ENCODE data around the gene FOSB. TPM values are rescaled to one million over a fixed set of nuclear protein-coding genes. Genes with fewer than 3 reads are reported as not detected.
"Not testable (repeated sequence)": the region's sequence is repeated elsewhere in the genome, so short reads cannot be mapped to it uniquely, and the experiment has no call there.

Gene FOSB
- total and polyA plus RNA-seq, 4 donors = 7.9 to 24.2 (median 16.4) TPM

DNA sequence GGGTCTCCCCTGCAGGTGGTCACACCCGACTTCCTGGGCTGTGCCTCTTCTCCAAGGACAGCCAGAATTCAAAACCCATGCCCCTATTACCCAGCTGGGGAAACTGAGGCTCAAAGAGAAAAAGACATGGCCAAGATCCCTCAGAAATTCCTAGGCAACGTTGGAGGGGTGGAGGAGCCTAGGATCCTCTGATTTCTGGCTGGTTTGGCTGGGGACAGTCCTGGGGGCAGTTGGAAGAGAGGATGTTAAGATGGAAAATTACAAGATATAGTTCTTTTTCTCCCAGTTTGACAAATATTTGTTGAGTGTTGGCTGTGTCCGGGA is 41.9 kb downstream of the FOSB start:
- H3K4me3 ChIP-seq = peak overlapping the region; percentile 48
- H3K36me3 ChIP-seq (ENCODE audit: control insufficient read depth in 4 of 4, insufficient read depth in 4 of 4, low read length in 4 of 4) = peaks cover 0 to 2% (median 0%) of the 10 kb centered on the region in 4 donors
- no peak overlapping the region for H3K9ac ChIP-seq (ENCODE audit: insufficient read depth in 1 of 2, low read length in 2 of 2)
- peaks cover 4 to 17% (median 11%) of the 10 kb centered on the region in 5 donors for H3K4me1 ChIP-seq (ENCODE audit: control insufficient read depth in 5 of 5, insufficient read depth in 5 of 5, low read length in 5 of 5)
- no peaks in the 10 kb centered on the region for H3K9me3 ChIP-seq (ENCODE audit: control insufficient read depth in 4 of 4, insufficient read depth in 3 of 4, low read length in 3 of 4)
- no peak for DNase-seq
- TF ChIP-seq, protein P1, sequence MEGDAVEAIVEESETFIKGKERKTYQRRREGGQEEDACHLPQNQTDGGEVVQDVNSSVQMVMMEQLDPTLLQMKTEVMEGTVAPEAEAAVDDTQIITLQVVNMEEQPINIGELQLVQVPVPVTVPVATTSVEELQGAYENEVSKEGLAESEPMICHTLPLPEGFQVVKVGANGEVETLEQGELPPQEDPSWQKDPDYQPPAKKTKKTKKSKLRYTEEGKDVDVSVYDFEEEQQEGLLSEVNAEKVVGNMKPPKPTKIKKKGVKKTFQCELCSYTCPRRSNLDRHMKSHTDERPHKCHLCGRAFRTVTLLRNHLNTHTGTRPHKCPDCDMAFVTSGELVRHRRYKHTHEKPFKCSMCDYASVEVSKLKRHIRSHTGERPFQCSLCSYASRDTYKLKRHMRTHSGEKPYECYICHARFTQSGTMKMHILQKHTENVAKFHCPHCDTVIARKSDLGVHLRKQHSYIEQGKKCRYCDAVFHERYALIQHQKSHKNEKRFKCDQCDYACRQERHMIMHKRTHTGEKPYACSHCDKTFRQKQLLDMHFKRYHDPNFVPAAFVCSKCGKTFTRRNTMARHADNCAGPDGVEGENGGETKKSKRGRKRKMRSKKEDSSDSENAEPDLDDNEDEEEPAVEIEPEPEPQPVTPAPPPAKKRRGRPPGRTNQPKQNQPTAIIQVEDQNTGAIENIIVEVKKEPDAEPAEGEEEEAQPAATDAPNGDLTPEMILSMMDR (IDR thresholded peaks at IDR 0.05; ENCODE audit: control extremely low read depth, extremely low read depth) = no peak
- ATAC-seq (ENCODE audit: insufficient read depth, low FRiP score) = no peak
- H3K27ac ChIP-seq (ENCODE audit: low read depth in 1 of 2, low read length in 1 of 2) = peak overlapping the region; percentile 72 to 89
- no peaks in the 10 kb centered on the region for H3K27me3 ChIP-seq (ENCODE audit: control insufficient read depth in 3 of 3, insufficient read depth in 3 of 3, low read length in 2 of 3)
- 14 to 18% methylated on average over 3 of the region's 3 CpGs for WGBS, 2 donors

DNA sequence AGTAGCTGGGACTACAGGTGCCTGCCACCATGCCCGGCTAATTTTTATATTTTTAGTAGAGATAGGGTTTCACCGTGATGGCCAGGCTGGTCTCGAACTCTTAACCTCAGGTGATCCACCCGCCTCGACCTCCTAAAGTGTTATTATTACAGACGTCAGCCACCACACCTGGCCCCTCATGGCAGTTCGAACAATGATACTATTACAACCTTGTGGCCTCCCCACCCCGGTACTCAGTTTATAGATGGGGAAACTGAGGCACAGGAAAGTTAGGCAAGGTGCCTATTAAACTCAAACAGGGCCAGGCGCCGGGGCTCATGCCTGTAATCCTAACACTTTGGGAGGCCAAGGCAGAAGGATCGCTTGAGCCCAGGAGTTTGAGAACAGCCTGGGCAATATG is 42.6 kb downstream of the FOSB start:
- not testable (repeated sequence) for H3K9ac ChIP-seq (ENCODE audit: insufficient read depth in 1 of 2, low read length in 2 of 2); H3K27me3 ChIP-seq (ENCODE audit: control insufficient read depth in 3 of 3, insufficient read depth in 3 of 3, low read length in 2 of 3); ATAC-seq (ENCODE audit: insufficient read depth, low FRiP score); H3K27ac ChIP-seq (ENCODE audit: low read depth in 1 of 2, low read length in 1 of 2); H3K36me3 ChIP-seq (ENCODE audit: control insufficient read depth in 4 of 4, insufficient read depth in 4 of 4, low read length in 4 of 4); DNase-seq; H3K4me3 ChIP-seq; H3K9me3 ChIP-seq (ENCODE audit: control insufficient read depth in 4 of 4, insufficient read depth in 3 of 4, low read length in 3 of 4)
- WGBS, 2 donors = 87 to 88% methylated on average over 11 of the region's 11 CpGs
- H3K4me1 ChIP-seq (ENCODE audit: control insufficient read depth in 5 of 5, insufficient read depth in 5 of 5, low read length in 5 of 5) = peaks cover 4 to 19% (median 12%) of the 10 kb centered on the region in 5 donors

DNA sequence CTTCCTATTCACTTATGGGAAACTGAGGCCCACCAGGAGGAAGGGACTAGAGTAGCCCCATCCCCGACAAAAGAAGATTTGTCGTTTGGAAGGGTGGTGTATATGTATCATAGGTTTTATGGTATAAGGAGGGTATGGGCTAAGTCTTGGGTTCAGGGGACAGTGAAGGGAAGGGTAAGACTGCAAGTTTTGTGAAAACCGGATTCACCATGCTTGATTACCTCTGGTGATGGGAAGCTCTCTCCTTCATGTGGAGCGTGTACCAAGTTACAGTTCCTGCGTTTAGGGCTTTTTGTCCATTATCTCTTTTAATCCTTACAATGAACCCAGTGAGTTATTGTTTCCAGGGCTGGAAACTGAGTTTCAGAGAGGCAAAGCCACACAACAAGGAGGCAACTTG is 43.3 kb downstream of the FOSB start:
- DNase-seq = no peak
- WGBS, 2 donors = 94 to 96% methylated on average over 5 of the region's 5 CpGs
- H3K27me3 ChIP-seq (ENCODE audit: control insufficient read depth in 3 of 3, insufficient read depth in 3 of 3, low read length in 2 of 3) = no peaks in the 10 kb centered on the region
- H3K4me3 ChIP-seq = no peak overlapping the region
- H3K36me3 ChIP-seq (ENCODE audit: control insufficient read depth in 4 of 4, insufficient read depth in 4 of 4, low read length in 4 of 4) = peaks cover 0 to 4% (median 0%) of the 10 kb centered on the region in 4 donors
- H3K9me3 ChIP-seq (ENCODE audit: control insufficient read depth in 4 of 4, insufficient read depth in 3 of 4, low read length in 3 of 4) = no peaks in the 10 kb centered on the region
- TF ChIP-seq, protein P1 (IDR thresholded peaks at IDR 0.05; ENCODE audit: control extremely low read depth, extremely low read depth) = no peak
- no peak overlapping the region for H3K27ac ChIP-seq (ENCODE audit: low read depth in 1 of 2, low read length in 1 of 2)
- no peak overlapping the region for H3K9ac ChIP-seq (ENCODE audit: insufficient read depth in 1 of 2, low read length in 2 of 2)
- peaks cover 4 to 19% (median 12%) of the 10 kb centered on the region in 5 donors for H3K4me1 ChIP-seq (ENCODE audit: control insufficient read depth in 5 of 5, insufficient read depth in 5 of 5, low read length in 5 of 5)
- no peak for ATAC-seq (ENCODE audit: insufficient read depth, low FRiP score)

GRCh38 chr19:45512881-45513483 is 45.2 kb downstream of the FOSB start:
- TF ChIP-seq, protein P1 (IDR thresholded peaks at IDR 0.05; ENCODE audit: control extremely low read depth, extremely low read depth) = no peak
- ATAC-seq (ENCODE audit: insufficient read depth, low FRiP score) (no peak), DNase-seq (no peak)
- no peaks in the 10 kb centered on the region for H3K9me3 ChIP-seq (ENCODE audit: control insufficient read depth in 4 of 4, insufficient read depth in 3 of 4, low read length in 3 of 4)
- peak overlapping the region in 1 of 2 donors; percentile 1 for H3K27ac ChIP-seq (ENCODE audit: low read depth in 1 of 2, low read length in 1 of 2)
- H3K27me3 ChIP-seq (ENCODE audit: control insufficient read depth in 3 of 3, insufficient read depth in 3 of 3, low read length in 2 of 3) = no peaks in the 10 kb centered on the region
- no peak overlapping the region for H3K4me3 ChIP-seq
- H3K36me3 ChIP-seq (ENCODE audit: control insufficient read depth in 4 of 4, insufficient read depth in 4 of 4, low read length in 4 of 4) = peaks cover 0 to 17% (median 3%) of the 10 kb centered on the region in 4 donors
- WGBS, 2 donors = 86 to 92% methylated on average over 6 of the region's 6 CpGs
- peaks cover 3 to 19% (median 12%) of the 10 kb centered on the region in 5 donors for H3K4me1 ChIP-seq (ENCODE audit: control insufficient read depth in 5 of 5, insufficient read depth in 5 of 5, low read length in 5 of 5)
- H3K9ac ChIP-seq (ENCODE audit: insufficient read depth in 1 of 2, low read length in 2 of 2) = no peak overlapping the region

Measured in lung (tissue), 12 donors.